GM21526 (cell line): ENCODE data around the gene GPX5.

Experiments
- ATAC-seq: cut with Tn5 transposase; IDR thresholded peaks from one replicate; pipeline ENCODE4 v1.9.1; 2021; ENCODE audit warnings: moderate library complexity; ENCODE audit not compliant: unreplicated experiment, low FRiP score

The GPX5 gene

DNA sequence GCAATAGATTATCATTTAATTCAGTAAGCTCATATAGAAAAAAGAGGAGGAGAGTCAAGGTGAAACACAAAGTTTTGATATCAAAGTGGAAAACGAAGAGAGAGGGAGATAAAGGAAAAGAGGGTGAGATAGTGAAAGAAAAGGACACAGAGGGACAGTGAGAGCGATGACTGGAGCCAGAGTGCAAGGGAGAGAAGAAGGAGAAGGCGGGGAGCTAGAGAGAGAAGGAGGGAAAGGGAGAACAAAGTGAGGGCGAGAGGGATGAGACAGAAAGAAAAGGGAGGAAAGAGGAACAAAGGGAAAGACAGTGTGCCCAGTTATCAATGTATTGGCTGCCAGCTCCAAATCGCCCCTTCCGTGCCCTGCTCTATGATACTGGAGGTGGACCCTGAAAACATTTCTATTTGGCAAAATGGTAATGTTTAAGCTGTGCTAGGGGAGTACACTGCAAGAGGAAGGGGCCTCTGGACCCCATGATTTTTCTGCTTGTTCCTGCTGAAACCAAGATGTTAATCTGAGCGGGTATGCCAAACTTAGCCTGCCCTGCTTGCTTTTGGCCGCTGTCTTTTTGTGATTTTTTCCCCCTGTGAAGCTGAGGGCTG lies 27.8 kb downstream of the GPX5 start:
- no peak for ATAC-seq

DNA sequence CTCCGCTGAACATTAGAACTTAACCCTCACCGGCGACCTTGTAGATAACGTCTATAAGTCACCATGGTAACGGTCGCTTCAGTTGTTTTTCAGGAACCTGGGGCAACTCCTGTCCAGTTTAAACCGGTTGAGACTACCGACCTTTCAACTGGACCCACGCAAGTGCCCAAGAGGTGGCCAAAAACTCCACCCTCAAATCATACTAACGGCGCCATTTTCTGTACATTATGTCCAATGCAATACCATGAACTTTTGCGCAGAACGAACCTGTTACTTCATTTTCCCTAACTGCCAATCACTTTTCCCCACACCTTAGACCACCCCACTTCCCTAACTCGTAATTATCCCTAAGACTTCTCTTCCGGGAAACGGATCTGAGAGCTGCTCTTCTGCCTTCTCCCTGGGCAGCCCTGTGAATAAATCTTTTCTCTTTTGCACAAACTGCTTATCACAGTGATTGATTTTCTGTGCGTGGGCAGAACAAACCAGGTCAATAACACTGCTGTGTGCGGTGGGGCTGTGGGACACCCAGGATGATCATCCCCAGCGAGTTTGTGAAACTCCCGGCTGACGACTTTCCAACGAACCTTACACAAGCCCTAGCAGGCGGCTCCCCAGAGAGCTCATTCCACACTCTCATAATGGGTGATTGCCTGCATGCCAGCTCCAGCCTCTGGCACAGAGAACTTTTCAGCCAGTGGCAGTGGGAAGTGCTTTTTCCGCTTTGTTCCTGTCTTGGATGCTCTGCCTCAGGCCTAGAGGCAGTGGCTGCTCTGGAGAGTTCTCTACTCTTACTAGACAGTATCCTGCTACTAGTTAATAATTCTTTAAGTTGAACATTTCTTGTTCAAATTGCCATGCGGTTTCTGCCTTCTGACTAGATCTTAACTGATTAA lies 28.6 kb downstream of the GPX5 start:
- ATAC-seq = no peak

- no peak for ATAC-seq
These were observed 29.5 kb downstream of the GPX5 start for GRCh38 chr6:28555136-28555535.

DNA sequence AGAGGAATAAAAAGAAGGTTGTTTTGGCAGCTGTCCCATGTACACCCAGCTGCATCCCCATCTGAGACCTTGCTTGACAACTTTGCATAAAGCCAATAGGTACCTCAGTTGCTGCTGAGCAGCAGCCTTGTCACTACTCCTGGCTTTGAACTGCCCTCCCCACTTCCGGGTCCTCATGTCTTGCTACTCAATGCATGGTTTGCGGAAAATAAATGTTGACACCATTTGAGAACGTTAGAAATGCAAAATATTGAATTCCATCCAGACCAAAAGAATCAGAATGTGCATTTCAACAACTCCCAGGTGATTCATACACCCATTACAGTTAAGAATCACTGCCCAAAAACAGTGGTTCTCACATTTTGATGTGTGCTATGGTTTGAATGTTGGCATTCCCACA lies 32.9 kb downstream of the GPX5 start:
- ATAC-seq = no peak

- ATAC-seq = no peak
These were observed 37.9 kb downstream of the GPX5 start for GRCh38 chr6:28563430-28564095.

GRCh38 chr6:28565823-28566526 lies 40.3 kb downstream of the GPX5 start:
- no peak for ATAC-seq

- no peak for ATAC-seq
These were observed 41.0 kb downstream of the GPX5 start for GRCh38 chr6:28566527-28567252.

DNA sequence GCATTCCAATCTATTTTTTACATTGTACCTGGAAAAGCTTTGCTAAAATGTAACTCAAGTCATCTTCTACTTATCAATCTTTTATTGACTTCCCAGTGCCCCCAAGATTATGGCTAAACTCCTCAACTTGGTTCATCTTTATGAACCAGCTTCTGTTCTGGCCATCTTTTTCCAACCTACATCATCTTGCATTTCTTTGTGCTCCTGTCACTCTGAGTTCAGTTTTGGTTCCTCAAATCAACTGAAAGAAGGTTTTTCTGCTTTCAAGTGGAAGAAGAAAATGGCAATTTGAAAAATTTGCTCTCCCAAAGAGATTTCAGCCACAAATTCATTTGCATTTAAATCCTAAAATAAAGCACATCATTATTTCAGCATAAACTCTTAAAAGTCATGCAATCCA lies 41.8 kb downstream of the GPX5 start:
- ATAC-seq = no peak

GRCh38 chr6:28568515-28569108 lies 42.9 kb downstream of the GPX5 start:
- ATAC-seq = no peak

- ATAC-seq = no peak
These were observed 44.1 kb downstream of the GPX5 start for GRCh38 chr6:28569748-28570147.

DNA sequence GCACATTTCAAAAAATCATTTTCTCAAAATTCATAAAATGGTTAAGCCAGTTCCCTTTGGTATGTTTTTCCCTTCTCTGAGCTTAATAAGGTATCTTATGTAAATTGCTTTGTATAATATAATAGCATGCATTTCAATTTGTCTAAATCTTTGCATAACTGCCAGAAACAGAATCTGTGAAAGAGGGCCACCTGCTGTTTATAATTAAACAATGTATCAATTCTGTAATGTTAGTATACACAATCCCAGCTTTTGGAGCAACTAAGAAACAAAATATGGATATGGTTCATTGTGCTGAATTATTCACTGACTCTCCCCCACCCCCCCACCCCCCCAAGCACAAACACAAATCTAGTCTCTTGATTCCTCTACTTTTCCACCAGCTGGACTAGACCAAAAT lies 54.8 kb downstream of the GPX5 start:
- ATAC-seq = no peak

GRCh38 chr6:28583463-28583862 lies 57.8 kb downstream of the GPX5 start:
- no peak for ATAC-seq
